Retina (tissue), 1 donor: ENCODE data around the gene OPA1.
"Not testable (repeated sequence)": the region's sequence is repeated elsewhere in the genome, so short reads cannot be mapped to it uniquely, and the experiment has no call there.

Experiments used
- DNase-seq: peaks from one replicate; pipeline ENCODE4 v3.0.0-alpha.2; 2016

Gene OPA1

DNA sequence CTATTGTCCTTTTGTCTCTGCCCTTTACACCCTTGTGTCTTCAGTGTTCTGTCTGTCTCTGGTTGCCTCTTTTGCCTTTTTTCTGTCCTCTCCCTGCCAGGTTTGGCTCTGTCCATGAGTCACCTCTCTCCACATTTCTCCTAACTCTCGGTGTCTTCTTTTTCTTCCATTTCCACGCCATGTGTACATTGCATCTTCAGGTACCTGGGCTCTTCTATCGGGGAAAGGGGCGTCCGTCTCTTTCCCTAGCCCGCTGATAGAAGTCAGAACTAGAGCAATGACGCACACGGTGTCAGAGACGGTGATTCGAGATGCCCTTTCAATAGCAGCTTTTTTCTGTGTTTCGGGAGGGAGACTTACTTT is 641 bp downstream of the OPA1 start:
- no peak for DNase-seq

- no peak for DNase-seq
Measured at GRCh38 chr3:193594946-193595689, 2.1 kb downstream of the OPA1 start.

DNA sequence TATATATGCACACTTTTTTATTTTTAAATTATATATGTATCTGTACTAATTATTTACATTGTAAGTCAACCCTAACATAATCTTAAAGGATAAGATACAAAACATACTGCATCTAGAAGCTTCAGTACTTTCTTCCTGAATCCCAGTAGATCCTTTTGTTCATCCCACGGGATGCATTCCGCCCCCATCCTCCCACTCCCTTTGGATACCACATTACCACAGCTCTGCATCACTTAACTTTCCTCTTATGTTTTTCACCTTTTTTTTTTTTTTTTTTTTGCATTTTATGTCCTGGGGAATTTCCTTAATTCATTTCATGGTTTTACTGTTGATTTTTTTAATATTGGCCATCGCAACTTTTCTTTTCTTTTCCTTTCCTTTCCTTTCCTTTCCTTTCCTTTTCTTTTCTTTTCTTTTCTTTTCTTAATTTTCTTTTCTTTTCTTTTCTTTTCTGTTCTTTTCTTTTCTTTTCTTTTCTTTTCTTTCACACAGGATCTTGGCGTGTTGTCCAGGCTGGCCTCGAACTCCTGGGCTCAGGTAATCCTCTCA is 3.0 kb downstream of the OPA1 start:
- no peak for DNase-seq

GRCh38 chr3:193598202-193598601 is 5.2 kb downstream of the OPA1 start:
- DNase-seq: no peak

DNA sequence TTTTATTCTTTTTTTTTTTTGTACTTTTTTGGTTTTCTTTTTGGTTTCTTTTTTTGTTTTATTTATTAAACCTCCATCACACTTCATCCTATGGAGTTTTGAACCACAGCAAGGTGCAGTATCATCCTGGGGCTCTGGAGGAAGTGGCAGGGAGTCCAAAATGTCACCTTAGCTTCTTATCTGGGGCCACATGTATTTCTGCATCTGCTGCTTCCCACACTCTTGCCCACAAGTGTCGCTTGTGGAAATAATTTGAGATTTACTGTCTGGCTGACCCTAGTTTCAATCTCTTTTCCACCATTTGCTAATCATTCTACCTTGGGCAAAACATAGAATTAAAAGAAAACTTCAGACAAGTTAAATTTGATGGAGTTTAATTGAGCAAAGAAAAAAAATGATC is 6.4 kb downstream of the OPA1 start:
- DNase-seq: no peak

DNA sequence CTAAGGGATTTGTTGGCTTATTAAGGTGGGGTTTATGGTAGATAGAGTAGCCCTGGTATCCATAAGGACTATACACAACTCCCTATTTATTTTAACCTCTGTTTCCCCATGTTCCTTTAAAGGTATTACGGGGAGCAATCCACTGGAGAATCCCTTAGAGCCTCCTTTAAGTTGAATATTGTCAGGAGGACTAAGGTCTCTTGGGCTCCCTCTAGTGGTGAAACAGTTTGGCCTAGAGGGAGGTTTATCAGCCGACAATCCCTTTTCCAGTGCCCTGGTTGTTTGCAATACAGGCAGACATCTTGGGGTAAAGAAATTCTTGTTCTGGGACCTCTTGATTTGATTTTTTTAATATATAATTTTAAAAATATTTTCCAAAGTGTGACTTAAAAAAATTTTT is 12.9 kb downstream of the OPA1 start:
- DNase-seq: peak; percentile 48

GRCh38 chr3:193606892-193607291 is 13.9 kb downstream of the OPA1 start:
- not testable (repeated sequence) for DNase-seq

DNA sequence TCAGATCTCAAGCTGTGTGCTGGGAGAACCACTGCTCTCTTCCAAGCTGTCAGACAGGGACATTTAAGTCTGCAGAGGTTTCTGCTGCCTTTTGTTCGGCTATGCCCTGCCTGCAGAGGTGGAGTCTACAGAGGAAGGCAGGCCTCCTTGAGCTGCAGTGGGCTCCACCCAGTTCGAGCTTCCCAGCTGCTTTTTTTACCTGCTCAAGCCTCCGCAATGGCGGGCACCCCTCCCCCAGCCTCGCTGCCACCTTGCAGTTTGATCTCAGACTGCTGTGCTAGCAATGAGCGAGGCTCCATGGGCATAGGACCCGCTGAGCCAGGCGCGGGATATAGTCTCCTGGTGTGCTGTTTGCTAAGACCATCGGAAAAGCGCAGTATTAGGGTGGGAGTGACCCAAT is 17.5 kb downstream of the OPA1 start:
- not testable (repeated sequence) for DNase-seq

GRCh38 chr3:193614430-193614829 is 21.4 kb downstream of the OPA1 start:
- no peak for DNase-seq

DNA sequence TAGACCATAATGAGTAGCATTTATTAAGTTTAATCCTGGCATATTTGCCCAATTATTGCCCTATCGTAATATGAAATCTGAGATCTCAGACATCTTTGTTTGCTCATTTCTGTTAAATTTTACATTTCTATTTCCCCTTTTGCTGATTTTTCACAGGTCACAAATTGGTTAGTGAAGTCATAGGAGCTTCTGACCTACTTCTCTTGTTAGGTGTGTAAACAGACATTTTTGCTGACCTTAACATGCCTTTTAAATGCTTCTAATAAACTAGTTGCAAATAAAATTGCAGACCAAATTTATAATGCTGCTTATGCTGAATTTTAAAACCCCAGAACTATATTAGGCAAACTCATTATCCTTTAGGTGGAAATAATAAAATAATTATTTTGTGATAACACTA is 24.6 kb downstream of the OPA1 start:
- no peak for DNase-seq

- no peak for DNase-seq
Measured at GRCh38 chr3:193620057-193620456, 27.0 kb downstream of the OPA1 start.

- no peak for DNase-seq
Measured at GRCh38 chr3:193620650-193621049, 27.6 kb downstream of the OPA1 start.

- no peak for DNase-seq
Measured at GRCh38 chr3:193621127-193621526, 28.1 kb downstream of the OPA1 start.

GRCh38 chr3:193630005-193630404 is 37.0 kb downstream of the OPA1 start:
- DNase-seq: no peak

- DNase-seq: no peak
Measured at GRCh38 chr3:193637831-193638230, 44.8 kb downstream of the OPA1 start.

- no peak for DNase-seq
Measured at GRCh38 chr3:193638833-193639232, 45.8 kb downstream of the OPA1 start.

GRCh38 chr3:193640165-193640715 is 47.2 kb downstream of the OPA1 start:
- no peak for DNase-seq

- no peak for DNase-seq
Measured at GRCh38 chr3:193640728-193641439, 47.9 kb downstream of the OPA1 start.

- no peak for DNase-seq
Measured at GRCh38 chr3:193641440-193641775, 48.4 kb downstream of the OPA1 start.

DNA sequence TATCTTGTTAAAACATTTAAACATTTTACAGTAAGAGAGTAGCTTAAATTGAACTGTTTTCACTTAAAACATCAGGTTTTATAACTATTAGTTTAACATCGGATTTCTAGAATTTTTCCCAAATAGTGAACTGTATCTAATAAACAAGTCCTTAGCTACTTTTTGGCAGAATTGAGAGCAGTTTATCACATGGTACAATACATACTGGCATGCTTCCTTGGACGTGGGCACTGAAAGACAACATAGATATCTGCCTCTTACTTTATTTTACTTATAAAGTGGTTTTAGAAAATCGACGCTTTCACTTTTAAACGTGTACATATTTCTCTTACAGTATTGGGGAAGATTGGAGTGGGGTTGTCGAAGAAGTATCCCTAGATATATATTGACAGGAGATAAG is 52.8 kb downstream of the OPA1 start:
- DNase-seq: no peak

DNA sequence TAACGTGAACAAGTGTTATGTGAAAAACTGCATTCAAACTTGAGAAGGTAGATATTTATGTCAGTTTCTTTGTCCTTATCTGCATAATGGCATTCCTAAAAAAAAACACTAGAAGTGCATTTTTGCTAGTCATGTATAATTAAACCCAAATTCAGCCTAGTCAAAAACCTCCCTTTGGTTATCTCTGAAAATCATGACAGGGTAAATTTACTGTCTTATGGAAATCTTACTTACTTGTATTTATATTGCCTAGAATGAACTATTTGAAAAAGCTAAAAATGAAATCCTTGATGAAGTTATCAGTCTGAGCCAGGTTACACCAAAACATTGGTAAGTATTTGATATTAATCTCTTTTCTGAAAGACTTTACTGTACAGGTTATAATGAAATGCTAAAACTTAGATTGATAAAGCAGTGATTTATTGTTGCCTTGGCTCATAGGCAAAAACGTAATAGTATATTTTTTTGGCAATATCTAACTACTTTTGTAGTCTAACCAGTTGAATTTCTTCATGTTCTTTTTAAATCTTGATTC is 55.6 kb downstream of the OPA1 start:
- no peak for DNase-seq

DNA sequence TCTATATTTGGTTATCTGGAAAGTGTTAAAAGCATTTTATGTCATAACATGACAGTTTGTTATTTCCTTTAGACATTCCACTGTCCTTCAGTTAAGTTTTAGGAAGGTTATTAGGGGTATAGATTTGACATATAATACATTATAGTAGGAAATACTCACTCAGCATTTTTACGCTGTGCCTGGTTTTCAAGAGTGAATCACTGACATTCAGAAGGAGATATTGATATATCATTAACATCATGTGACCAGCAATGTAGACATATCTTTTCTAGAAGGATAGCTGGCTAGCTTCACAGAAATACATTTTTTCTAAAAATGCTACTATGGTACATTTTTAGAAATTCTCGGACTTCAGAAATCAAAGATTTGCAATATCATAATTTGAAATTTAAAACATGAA is 57.6 kb downstream of the OPA1 start:
- DNase-seq: no peak

DNA sequence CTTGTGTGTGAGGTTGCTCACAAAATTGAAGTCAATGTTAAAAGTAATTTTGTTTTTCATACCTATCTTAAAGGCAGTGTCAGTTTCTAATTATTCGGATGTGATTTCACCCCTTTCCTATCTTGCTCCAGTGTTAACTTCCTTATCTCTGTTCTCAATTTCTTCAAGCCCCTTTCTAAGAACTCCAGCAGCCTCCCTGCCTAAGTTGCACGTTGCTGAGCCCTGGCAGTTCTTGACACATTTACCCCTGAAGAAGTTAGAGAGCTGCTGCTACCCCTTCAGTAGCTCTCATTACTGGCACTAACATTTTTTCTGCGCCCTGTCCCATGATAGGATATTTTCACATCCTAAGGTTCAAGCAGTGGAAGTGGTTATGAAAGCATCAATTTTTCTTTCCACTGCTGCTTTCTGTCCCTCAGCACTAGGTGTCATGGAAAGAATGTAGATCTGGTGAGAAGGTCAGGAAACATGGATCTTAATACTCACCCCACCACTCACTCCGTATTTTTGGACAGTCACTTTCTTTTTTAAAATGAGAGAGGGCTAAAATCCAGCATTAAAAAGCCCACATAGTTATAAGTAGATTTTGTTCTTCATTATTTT is 62.9 kb downstream of the OPA1 start:
- DNase-seq: no peak

GRCh38 chr3:193656445-193656844 is 63.4 kb downstream of the OPA1 start:
- DNase-seq: no peak
